C4-2B (cell line): ENCODE results near the gene PRKAG2.
"Not testable (repeated sequence)": the region's sequence is repeated elsewhere in the genome, so short reads cannot be mapped to it uniquely, and the experiment has no call there.

ENCODE experiments used
- ZFX ChIP-seq: fragments of 450-650 bp; IDR thresholded peaks from 2 replicates; pipeline ENCODE4 v1.6.1; 2017
- TF ChIP-seq, protein P1 (sequence below): fragments of 450-650 bp; conservative IDR thresholded peaks from 2 replicates; pipeline ENCODE4 v1.5.1; 2017; ENCODE audit warnings: mild to moderate bottlenecking

DNA sequence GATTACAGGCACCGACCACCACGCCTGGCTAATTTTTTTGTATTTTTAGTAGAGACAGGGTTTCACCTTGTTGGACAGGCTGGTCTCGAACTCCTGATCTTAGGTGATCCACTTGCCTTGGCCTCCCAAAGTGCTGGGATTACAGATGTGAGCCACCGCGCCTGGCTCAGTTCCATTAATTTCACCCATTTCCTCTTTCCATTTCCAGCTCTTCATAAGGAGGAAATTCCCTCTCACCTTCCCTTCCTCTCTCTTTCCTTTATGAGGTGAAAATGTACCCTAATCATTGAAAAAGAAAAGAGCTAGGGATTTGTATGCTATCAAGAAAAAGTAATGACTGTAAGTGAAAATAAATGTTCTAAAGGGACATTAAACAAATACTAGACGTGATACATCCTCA is 50.6 kb downstream of the PRKAG2 start:
- TF ChIP-seq, protein P1, sequence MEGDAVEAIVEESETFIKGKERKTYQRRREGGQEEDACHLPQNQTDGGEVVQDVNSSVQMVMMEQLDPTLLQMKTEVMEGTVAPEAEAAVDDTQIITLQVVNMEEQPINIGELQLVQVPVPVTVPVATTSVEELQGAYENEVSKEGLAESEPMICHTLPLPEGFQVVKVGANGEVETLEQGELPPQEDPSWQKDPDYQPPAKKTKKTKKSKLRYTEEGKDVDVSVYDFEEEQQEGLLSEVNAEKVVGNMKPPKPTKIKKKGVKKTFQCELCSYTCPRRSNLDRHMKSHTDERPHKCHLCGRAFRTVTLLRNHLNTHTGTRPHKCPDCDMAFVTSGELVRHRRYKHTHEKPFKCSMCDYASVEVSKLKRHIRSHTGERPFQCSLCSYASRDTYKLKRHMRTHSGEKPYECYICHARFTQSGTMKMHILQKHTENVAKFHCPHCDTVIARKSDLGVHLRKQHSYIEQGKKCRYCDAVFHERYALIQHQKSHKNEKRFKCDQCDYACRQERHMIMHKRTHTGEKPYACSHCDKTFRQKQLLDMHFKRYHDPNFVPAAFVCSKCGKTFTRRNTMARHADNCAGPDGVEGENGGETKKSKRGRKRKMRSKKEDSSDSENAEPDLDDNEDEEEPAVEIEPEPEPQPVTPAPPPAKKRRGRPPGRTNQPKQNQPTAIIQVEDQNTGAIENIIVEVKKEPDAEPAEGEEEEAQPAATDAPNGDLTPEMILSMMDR: not testable (repeated sequence)
- TF ChIP-seq ZFX: not testable (repeated sequence)
